Thoracic aorta endothelial cell (primary cell): ENCODE measurements around the gene SLC25A20. TPM values are rescaled to one million over a fixed set of nuclear protein-coding genes. Genes with fewer than 3 reads are reported as not detected.

Source experiments
- total RNA-seq: library from RNA; depleted of rRNA; stranded (reverse); fragments of >200 nt; gene quantifications from 2 replicates; pipeline ENCODE4 v1.2.3, GENCODE V29; 2012

Gene SLC25A20
- total RNA-seq, result 15.4 and 18.4 TPM in 2 replicates

GRCh38 chr3:48898383-48899234 lies at the start of gene SLC25A20:
TSS of gene SLC25A20 (minus strand) at chr3:48898882. CDS start at chr3:48898794, 88 bp downstream.

GRCh38 chr3:48918388-48919214 lies 19.9 kb upstream of the SLC25A20 start, which contains the start of gene ARIH2:
TSS of gene ARIH2 (plus strand) at chr3:48918842. CDS start at chr3:48927559, 8,717 bp downstream.

GRCh38 chr3:48847504-48848423 lies 50.9 kb downstream of the SLC25A20 start, which contains the start of gene PRKAR2A:
TSS of gene PRKAR2A (minus strand) at chr3:48847874. CDS start at chr3:48847596, 278 bp downstream.

Other genes starting within 250 kb of the SLC25A20 start
- 0.27 and 0.29 TPM in 2 replicates for gene CELSR3, start 236.0 kb downstream of the SLC25A20 start, total RNA-seq
- gene NCKIPSD, start 213.0 kb downstream of the SLC25A20 start, total RNA-seq, result 10.9 and 11.0 TPM in 2 replicates
- 47.9 and 57.8 TPM in 2 replicates for gene IP6K2, start 181.7 kb downstream of the SLC25A20 start, total RNA-seq
- gene PRKAR2A, start 51.0 kb downstream of the SLC25A20 start, total RNA-seq, result 89.0 and 89.9 TPM in 2 replicates
- gene ARIH2, start 20.0 kb upstream of the SLC25A20 start, total RNA-seq, result 66.9 and 69.7 TPM in 2 replicates
- 14.3 and 16.8 TPM in 2 replicates for gene P4HTM, start 91.4 kb upstream of the SLC25A20 start, total RNA-seq
- 80.6 and 126 TPM in 2 replicates for gene WDR6, start 108.5 kb upstream of the SLC25A20 start, total RNA-seq
- 31.0 and 35.0 TPM in 2 replicates for gene DALRD3, start 119.7 kb upstream of the SLC25A20 start, total RNA-seq
- gene NDUFAF3, start 123.2 kb upstream of the SLC25A20 start, total RNA-seq, result 31.5 and 32.8 TPM in 2 replicates
- 270 and 275 TPM in 2 replicates for gene IMPDH2, start 130.5 kb upstream of the SLC25A20 start, total RNA-seq
- gene QRICH1, start 195.2 kb upstream of the SLC25A20 start, total RNA-seq, result 137 and 168 TPM in 2 replicates
- 312 and 318 TPM in 2 replicates for gene QARS1, start 205.9 kb upstream of the SLC25A20 start, total RNA-seq
- gene USP19, start 221.9 kb upstream of the SLC25A20 start, total RNA-seq, result 26.2 and 35.1 TPM in 2 replicates
- gene LAMB2, start 234.2 kb upstream of the SLC25A20 start, total RNA-seq, result 189 and 254 TPM in 2 replicates